ENCODE data around the gene PGM1.
A peak's percentile ranks its signal among the peaks of the same experiment; 100 is the strongest.

PGM1 gene

DNA sequence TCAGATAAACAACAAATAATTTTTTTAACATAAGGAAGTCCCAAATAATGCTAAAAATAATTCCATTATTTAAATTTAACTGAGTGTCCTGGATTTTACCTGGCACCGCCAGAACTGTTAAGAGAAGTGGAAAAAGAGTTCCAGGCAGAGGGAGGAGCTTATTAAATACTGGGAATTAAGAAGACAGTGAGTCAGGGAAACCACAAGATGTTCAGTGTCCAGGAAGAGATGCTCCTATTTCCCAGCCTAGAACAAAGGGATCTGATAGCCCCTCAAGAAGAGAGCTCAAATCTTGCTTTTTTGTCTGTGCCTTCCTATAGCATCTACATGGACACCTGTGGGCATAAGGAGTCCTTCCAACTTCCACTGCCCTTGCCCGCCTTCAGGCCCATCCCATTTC is 85.9 kb downstream of the PGM1 start:
- Histone ChIP-seq H3K27ac (no peak overlapping the region), H3K4me3 (no peak overlapping the region)
- DNase-seq (ENCODE audit: low spot score), result no peak
- TF ChIP-seq, protein P1, sequence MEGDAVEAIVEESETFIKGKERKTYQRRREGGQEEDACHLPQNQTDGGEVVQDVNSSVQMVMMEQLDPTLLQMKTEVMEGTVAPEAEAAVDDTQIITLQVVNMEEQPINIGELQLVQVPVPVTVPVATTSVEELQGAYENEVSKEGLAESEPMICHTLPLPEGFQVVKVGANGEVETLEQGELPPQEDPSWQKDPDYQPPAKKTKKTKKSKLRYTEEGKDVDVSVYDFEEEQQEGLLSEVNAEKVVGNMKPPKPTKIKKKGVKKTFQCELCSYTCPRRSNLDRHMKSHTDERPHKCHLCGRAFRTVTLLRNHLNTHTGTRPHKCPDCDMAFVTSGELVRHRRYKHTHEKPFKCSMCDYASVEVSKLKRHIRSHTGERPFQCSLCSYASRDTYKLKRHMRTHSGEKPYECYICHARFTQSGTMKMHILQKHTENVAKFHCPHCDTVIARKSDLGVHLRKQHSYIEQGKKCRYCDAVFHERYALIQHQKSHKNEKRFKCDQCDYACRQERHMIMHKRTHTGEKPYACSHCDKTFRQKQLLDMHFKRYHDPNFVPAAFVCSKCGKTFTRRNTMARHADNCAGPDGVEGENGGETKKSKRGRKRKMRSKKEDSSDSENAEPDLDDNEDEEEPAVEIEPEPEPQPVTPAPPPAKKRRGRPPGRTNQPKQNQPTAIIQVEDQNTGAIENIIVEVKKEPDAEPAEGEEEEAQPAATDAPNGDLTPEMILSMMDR (IDR thresholded peaks at IDR 0.05), result no peak

GRCh38 chr1:63679589-63679988 is 86.4 kb downstream of the PGM1 start:
- TF ChIP-seq, protein P1 (IDR thresholded peaks at IDR 0.05), result no peak
- DNase-seq (ENCODE audit: low spot score), result no peak
- H3K4me3 ChIP-seq, result no peak overlapping the region

GRCh38 chr1:63682936-63683335 is 89.7 kb downstream of the PGM1 start:
- Histone ChIP-seq H3K4me3 (no peak overlapping the region), H3K27ac (no peak overlapping the region)
- no peak for DNase-seq (ENCODE audit: low spot score)
- TF ChIP-seq, protein P1 (IDR thresholded peaks at IDR 0.05), result no peak

More at GRCh38 chr1:63679589-63679988, 86.4 kb downstream of the PGM1 start:
- no peak overlapping the region for H3K27ac ChIP-seq

DNA sequence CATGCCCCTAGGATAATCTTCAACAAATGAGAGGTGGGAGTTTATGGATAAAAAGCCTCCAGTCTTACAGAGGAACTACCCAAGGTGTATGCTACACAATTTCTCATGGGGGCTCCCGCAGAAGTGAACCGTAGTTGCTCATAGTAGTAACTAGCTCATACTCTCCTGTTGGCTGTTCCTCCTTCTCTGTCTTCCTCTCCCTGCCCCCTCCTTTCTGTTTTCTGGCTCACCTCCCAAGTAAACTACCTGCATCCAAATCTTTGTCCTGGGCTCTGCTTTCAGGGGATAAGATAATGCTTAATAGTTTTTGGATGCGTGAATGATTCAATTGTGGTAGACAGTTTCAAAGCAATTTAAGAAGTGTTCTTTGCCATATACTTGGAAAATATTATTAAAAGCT is 90.5 kb downstream of the PGM1 start:
- TF ChIP-seq, protein P1 (IDR thresholded peaks at IDR 0.05), result no peak
- no peak overlapping the region for H3K27ac ChIP-seq
- H3K4me3 ChIP-seq, result no peak overlapping the region
- DNase-seq (ENCODE audit: low spot score), result no peak

DNA sequence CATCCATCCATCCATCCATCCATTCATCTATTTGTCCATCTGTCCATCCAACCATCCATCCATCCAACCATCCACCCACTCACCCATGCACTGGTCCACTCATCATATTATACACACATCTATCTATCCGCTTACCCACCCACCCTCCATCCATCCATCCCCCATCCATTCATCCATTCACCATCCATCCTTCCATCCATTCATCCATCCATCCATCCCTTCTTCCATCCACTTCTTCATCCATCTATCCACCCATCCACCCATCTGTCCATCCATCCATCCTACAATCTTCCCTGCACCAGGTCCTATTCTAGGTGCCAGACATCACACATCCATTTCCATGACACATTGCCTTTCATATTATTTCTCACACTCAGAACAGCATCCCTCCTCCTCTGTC is 93.5 kb downstream of the PGM1 start:
- Histone ChIP-seq H3K27ac (no peak overlapping the region), H3K4me3 (no peak overlapping the region)
- no peak for DNase-seq (ENCODE audit: low spot score)
- TF ChIP-seq, protein P1 (IDR thresholded peaks at IDR 0.05), result no peak

GRCh38 chr1:63688302-63688890 is 95.2 kb downstream of the PGM1 start:
- no peak overlapping the region for H3K4me3 ChIP-seq
- DNase-seq (ENCODE audit: low spot score), result no peak
- H3K27ac ChIP-seq, result peak overlapping the region in 1 of 2 donors; percentile 46
- TF ChIP-seq, protein P1 (IDR thresholded peaks at IDR 0.05), result no peak

GRCh38 chr1:63690966-63691700 is 97.9 kb downstream of the PGM1 start:
- TF ChIP-seq, protein P1 (IDR thresholded peaks at IDR 0.05), result no peak
- no peak overlapping the region for H3K4me3 ChIP-seq
- H3K27ac ChIP-seq, result peak overlapping the region; percentile 51 to 70
- DNase-seq (ENCODE audit: low spot score), result no peak

All from coronary artery (tissue), 2 donors.